LNCAP (cell line): ENCODE data around the gene NUMB.

Experiments used
- TF ChIP-seq, protein P1 (sequence below): fragments of 450-650 bp; IDR thresholded peaks from 2 replicates; pipeline ENCODE4 v1.5.1; 2017; ENCODE audit warnings: mild to moderate bottlenecking

Gene NUMB

DNA sequence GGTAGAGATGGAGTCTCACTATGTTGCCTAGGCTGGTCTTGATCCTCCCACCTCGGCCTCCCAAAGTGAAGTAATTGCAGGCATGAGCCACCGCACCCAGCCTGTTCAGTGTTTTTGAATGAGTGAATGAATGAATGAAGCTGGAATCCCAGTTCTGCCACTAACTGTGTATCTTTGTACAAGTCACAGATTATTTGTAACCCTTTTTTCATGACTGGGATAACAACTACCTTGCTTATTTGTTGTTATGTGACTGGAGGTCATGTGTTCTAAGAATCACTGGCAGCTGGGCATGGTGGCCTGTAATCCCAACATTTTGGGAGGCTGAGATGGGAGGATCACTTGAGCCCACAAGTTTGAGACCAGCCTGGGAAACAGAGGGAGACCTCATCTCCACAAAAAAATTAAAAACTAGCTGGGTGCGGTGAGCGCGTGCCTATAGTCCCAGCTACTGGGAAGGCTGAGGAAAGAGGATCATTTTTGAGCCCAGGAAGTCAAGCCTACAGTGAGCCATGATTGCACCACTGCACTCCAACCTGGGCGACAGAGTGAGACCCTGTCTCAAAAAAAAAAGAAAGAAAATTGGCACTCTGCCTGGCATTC lies 13.3 kb upstream of the NUMB start:
- TF ChIP-seq, protein P1, sequence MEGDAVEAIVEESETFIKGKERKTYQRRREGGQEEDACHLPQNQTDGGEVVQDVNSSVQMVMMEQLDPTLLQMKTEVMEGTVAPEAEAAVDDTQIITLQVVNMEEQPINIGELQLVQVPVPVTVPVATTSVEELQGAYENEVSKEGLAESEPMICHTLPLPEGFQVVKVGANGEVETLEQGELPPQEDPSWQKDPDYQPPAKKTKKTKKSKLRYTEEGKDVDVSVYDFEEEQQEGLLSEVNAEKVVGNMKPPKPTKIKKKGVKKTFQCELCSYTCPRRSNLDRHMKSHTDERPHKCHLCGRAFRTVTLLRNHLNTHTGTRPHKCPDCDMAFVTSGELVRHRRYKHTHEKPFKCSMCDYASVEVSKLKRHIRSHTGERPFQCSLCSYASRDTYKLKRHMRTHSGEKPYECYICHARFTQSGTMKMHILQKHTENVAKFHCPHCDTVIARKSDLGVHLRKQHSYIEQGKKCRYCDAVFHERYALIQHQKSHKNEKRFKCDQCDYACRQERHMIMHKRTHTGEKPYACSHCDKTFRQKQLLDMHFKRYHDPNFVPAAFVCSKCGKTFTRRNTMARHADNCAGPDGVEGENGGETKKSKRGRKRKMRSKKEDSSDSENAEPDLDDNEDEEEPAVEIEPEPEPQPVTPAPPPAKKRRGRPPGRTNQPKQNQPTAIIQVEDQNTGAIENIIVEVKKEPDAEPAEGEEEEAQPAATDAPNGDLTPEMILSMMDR = no peak

GRCh38 chr14:73468828-73469375 lies 10.6 kb upstream of the NUMB start:
- TF ChIP-seq, protein P1 = no peak

GRCh38 chr14:73467800-73468199 lies 9.5 kb upstream of the NUMB start:
- TF ChIP-seq, protein P1 = no peak

DNA sequence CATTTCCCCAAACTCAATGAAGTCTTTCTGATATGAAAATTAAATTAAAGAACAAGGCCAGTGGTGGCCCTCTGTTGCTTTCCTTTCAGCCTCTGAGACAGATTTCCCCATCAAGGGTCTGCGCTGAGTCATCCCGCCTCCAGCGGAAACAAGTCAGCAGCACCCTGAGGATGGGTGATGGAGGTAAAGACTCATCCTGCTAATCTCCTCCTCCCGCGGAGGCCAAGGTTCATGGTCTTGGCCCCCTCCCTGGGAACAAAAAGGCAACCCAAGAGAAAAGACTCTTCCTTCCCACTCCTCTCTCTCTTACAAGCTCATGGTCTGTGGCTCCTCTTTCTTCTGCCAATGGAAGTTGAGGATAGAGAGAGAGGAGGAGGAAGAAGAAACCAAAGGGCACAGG lies 9.0 kb upstream of the NUMB start:
- TF ChIP-seq, protein P1 = no peak

- TF ChIP-seq, protein P1 = no peak
These were observed 8.5 kb upstream of the NUMB start for GRCh38 chr14:73466861-73467260.

- TF ChIP-seq, protein P1 = no peak
These were observed 7.6 kb upstream of the NUMB start for GRCh38 chr14:73465823-73466532.

GRCh38 chr14:73463411-73463810 lies 5.1 kb upstream of the NUMB start:
- TF ChIP-seq, protein P1 = no peak
